Stimulated activated CD4-positive, alpha-beta T cell treated with anti-CD3 and anti-CD28 coated beads, Interleukin-1b, Interleukin-23, amount 100 ng/mL, for 48 hours (primary cell): Measurements from ENCODE around the gene ATAD3B.
"Not testable (repeated sequence)": the region's sequence is repeated elsewhere in the genome, so short reads cannot be mapped to it uniquely, and the experiment has no call there.

Experiments
- DNase-seq: peaks from one replicate; pipeline ENCODE4 v3.0.0-alpha.2; 2020

Gene ATAD3B

GRCh38 chr1:1516923-1517322 lies 45.4 kb downstream of the ATAD3B start:
- not testable (repeated sequence) for DNase-seq

GRCh38 chr1:1517973-1518620 lies 46.5 kb downstream of the ATAD3B start:
- no peak for DNase-seq

GRCh38 chr1:1518621-1519007 lies 47.0 kb downstream of the ATAD3B start:
- not testable (repeated sequence) for DNase-seq

GRCh38 chr1:1519805-1520505 lies 48.4 kb downstream of the ATAD3B start:
- not testable (repeated sequence) for DNase-seq

- no peak for DNase-seq
Measured at GRCh38 chr1:1521331-1521730, 49.8 kb downstream of the ATAD3B start.

- not testable (repeated sequence) for DNase-seq
Measured at GRCh38 chr1:1522536-1522935, 51.0 kb downstream of the ATAD3B start.

GRCh38 chr1:1523226-1523625 lies 51.7 kb downstream of the ATAD3B start:
- DNase-seq = not testable (repeated sequence)

- not testable (repeated sequence) for DNase-seq
Measured at GRCh38 chr1:1523651-1524050, 52.1 kb downstream of the ATAD3B start.

- not testable (repeated sequence) for DNase-seq
Measured at GRCh38 chr1:1524750-1525383, 53.3 kb downstream of the ATAD3B start.

GRCh38 chr1:1526476-1526875 lies 54.9 kb downstream of the ATAD3B start:
- DNase-seq = not testable (repeated sequence)

GRCh38 chr1:1527092-1527816 lies 55.7 kb downstream of the ATAD3B start:
- DNase-seq = no peak

GRCh38 chr1:1528301-1529267 lies 57.0 kb downstream of the ATAD3B start:
- no peak for DNase-seq

- no peak for DNase-seq
Measured at GRCh38 chr1:1529321-1529720, 57.8 kb downstream of the ATAD3B start.

GRCh38 chr1:1529936-1530335 lies 58.4 kb downstream of the ATAD3B start:
- no peak for DNase-seq

- no peak for DNase-seq
Measured at GRCh38 chr1:1531947-1532346, 60.4 kb downstream of the ATAD3B start.

- DNase-seq = not testable (repeated sequence)
Measured at GRCh38 chr1:1533176-1533893, 61.8 kb downstream of the ATAD3B start.

- not testable (repeated sequence) for DNase-seq
Measured at GRCh38 chr1:1533894-1534291, 62.3 kb downstream of the ATAD3B start.

GRCh38 chr1:1534401-1535154 lies 63.0 kb downstream of the ATAD3B start:
- DNase-seq = no peak

- no peak for DNase-seq
Measured at GRCh38 chr1:1535201-1536018, 63.8 kb downstream of the ATAD3B start.
